ENCODE data around the gene BNIP1. TPM values are rescaled to one million over a fixed set of nuclear protein-coding genes. Genes with fewer than 3 reads are reported as not detected.
"Not testable (repeated sequence)": the region's sequence is repeated elsewhere in the genome, so short reads cannot be mapped to it uniquely, and the experiment has no call there.

The BNIP1 gene
- total and polyA plus RNA-seq, 4 donors = 12.1 to 15.0 (median 14.3) TPM

GRCh38 chr5:173152547-173152946 lies 8.2 kb downstream of the BNIP1 start:
- H3K9ac ChIP-seq (ENCODE audit: insufficient read depth in 1 of 2, low read length in 2 of 2) = no peak overlapping the region
- H3K27ac ChIP-seq (ENCODE audit: low read depth in 1 of 2, low read length in 1 of 2) = no peak overlapping the region
- H3K36me3 ChIP-seq (ENCODE audit: control insufficient read depth in 4 of 4, insufficient read depth in 4 of 4, low read length in 4 of 4) = peaks cover 8 to 33% (median 20%) of the 10 kb centered on the region in 4 donors
- no peak for DNase-seq
- H3K4me3 ChIP-seq = no peak overlapping the region
- no peak for ATAC-seq (ENCODE audit: insufficient read depth, low FRiP score)
- H3K9me3 ChIP-seq (ENCODE audit: control insufficient read depth in 4 of 4, insufficient read depth in 3 of 4, low read length in 3 of 4) = no peaks in the 10 kb centered on the region
- H3K4me1 ChIP-seq (ENCODE audit: control insufficient read depth in 5 of 5, insufficient read depth in 5 of 5, low read length in 5 of 5) = no peaks in the 10 kb centered on the region
- 97 to 98% methylated on average over 5 of the region's 5 CpGs for WGBS, 2 donors
- H3K27me3 ChIP-seq (ENCODE audit: control insufficient read depth in 3 of 3, insufficient read depth in 3 of 3, low read length in 2 of 3) = no peaks in the 10 kb centered on the region
- TF ChIP-seq CTCF (IDR thresholded peaks at IDR 0.05; ENCODE audit: control extremely low read depth, extremely low read depth) = no peak

DNA sequence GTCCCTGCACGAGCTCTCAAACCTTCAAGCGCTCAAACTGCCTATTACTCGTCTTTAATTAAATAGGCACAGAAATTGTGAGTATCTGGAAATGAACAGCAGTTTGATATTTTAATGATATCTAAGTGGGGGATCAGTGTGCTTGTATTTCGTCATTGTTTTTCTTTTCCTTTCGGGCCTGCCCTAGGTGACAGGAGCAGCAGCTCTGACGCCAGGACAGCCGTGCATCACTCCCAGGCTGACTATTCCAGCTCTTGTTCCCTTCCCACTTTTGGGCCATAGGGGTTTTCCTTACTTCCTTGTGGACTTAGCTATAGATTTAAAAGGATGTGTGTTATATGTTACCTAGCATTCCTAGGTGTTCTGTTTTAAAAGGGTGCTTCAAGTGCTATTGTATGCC lies 9.5 kb downstream of the BNIP1 start:
- no peak for DNase-seq
- no peak for TF ChIP-seq CTCF (IDR thresholded peaks at IDR 0.05; ENCODE audit: control extremely low read depth, extremely low read depth)
- Histone ChIP-seq H3K9me3 (ENCODE audit: control insufficient read depth in 4 of 4, insufficient read depth in 3 of 4, low read length in 3 of 4) (no peaks in the 10 kb centered on the region), H3K27ac (ENCODE audit: low read depth in 1 of 2, low read length in 1 of 2) (no peak overlapping the region), H3K36me3 (ENCODE audit: control insufficient read depth in 4 of 4, insufficient read depth in 4 of 4, low read length in 4 of 4) (peaks cover 5 to 32% (median 17%) of the 10 kb centered on the region in 4 donors), H3K4me3 (no peak overlapping the region), H3K27me3 (ENCODE audit: control insufficient read depth in 3 of 3, insufficient read depth in 3 of 3, low read length in 2 of 3) (no peaks in the 10 kb centered on the region), H3K4me1 (ENCODE audit: control insufficient read depth in 5 of 5, insufficient read depth in 5 of 5, low read length in 5 of 5) (no peaks in the 10 kb centered on the region), H3K9ac (ENCODE audit: insufficient read depth in 1 of 2, low read length in 2 of 2) (no peak overlapping the region)
- ATAC-seq (ENCODE audit: insufficient read depth, low FRiP score) = no peak
- 92 to 94% methylated on average over 7 of the region's 7 CpGs for WGBS, 2 donors

DNA sequence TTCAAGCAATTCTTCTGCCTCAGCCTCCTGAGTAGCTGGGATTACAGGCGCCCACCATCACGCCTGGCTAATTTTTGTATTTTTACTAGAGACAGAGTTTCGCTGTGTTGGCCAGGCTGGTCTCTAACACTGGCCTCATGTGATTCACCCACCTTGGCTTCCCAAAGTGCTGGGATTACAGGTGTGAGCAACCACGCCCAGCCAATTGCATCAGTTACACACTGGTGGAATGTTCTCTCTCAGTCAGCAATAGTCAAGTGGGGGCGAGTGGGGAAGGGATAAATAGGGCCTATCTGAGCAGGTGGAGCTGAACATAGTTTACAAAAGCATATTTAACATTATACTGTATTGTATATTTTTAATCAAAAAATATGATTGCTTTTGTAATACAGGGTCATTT lies 10.3 kb downstream of the BNIP1 start:
- DNase-seq; H3K27ac ChIP-seq (ENCODE audit: low read depth in 1 of 2, low read length in 1 of 2); H3K27me3 ChIP-seq (ENCODE audit: control insufficient read depth in 3 of 3, insufficient read depth in 3 of 3, low read length in 2 of 3); H3K4me3 ChIP-seq; ATAC-seq (ENCODE audit: insufficient read depth, low FRiP score); H3K9ac ChIP-seq (ENCODE audit: insufficient read depth in 1 of 2, low read length in 2 of 2); H3K9me3 ChIP-seq (ENCODE audit: control insufficient read depth in 4 of 4, insufficient read depth in 3 of 4, low read length in 3 of 4); H3K4me1 ChIP-seq (ENCODE audit: control insufficient read depth in 5 of 5, insufficient read depth in 5 of 5, low read length in 5 of 5): not testable (repeated sequence)
- peaks cover 5 to 30% (median 18%) of the 10 kb centered on the region in 4 donors for H3K36me3 ChIP-seq (ENCODE audit: control insufficient read depth in 4 of 4, insufficient read depth in 4 of 4, low read length in 4 of 4)
- 93 to 95% methylated on average over 5 of the region's 5 CpGs for WGBS, 2 donors

DNA sequence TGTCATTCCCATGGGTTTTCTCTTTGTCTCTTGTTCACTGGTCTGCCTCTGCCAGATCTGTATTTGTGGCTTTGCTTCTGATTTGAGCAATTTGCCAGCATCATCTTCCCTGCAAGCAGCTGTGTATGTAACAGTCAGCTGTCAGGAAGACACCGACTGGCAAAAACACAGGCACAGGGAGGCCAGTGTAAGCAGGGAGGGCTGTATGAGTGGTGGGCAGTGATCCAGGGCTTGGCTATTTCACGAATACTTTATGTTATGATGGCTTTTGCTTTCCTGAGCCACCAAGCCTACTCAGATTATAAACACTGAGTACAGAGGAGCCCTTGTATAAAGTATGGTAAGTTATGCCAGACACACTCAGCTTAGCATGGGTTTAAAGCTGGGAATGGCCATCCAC lies 11.6 kb downstream of the BNIP1 start:
- DNase-seq = no peak
- peaks cover 3 to 38% (median 22%) of the 10 kb centered on the region in 4 donors for H3K36me3 ChIP-seq (ENCODE audit: control insufficient read depth in 4 of 4, insufficient read depth in 4 of 4, low read length in 4 of 4)
- ATAC-seq (ENCODE audit: insufficient read depth, low FRiP score) = no peak
- no peak overlapping the region for H3K4me3 ChIP-seq
- no peak overlapping the region for H3K27ac ChIP-seq (ENCODE audit: low read depth in 1 of 2, low read length in 1 of 2)
- H3K9ac ChIP-seq (ENCODE audit: insufficient read depth in 1 of 2, low read length in 2 of 2) = no peak overlapping the region
- H3K27me3 ChIP-seq (ENCODE audit: control insufficient read depth in 3 of 3, insufficient read depth in 3 of 3, low read length in 2 of 3) = no peaks in the 10 kb centered on the region
- no peak for TF ChIP-seq CTCF (IDR thresholded peaks at IDR 0.05; ENCODE audit: control extremely low read depth, extremely low read depth)
- no peaks in the 10 kb centered on the region for H3K9me3 ChIP-seq (ENCODE audit: control insufficient read depth in 4 of 4, insufficient read depth in 3 of 4, low read length in 3 of 4)
- 39 to 89% methylated on average over 2 of the region's 2 CpGs for WGBS, 2 donors
- H3K4me1 ChIP-seq (ENCODE audit: control insufficient read depth in 5 of 5, insufficient read depth in 5 of 5, low read length in 5 of 5) = no peaks in the 10 kb centered on the region

All from lung (tissue), 12 donors.